CD4-positive, CD25-positive, alpha-beta regulatory T cell (primary cell): ENCODE results near the gene ELOVL7. TPM values are rescaled to one million over a fixed set of nuclear protein-coding genes. Genes with fewer than 3 reads are reported as not detected.

ENCODE experiments used
- ATAC-seq, 2 donors: fragments of 150-1000 bp; cut with Tn5 transposase; one replicate each; pipeline ENCODE4 v1.10.0; 2021; ENCODE audit warnings: low read depth in 2 of 2, moderate number of reproducible peaks in 2 of 2, moderate library complexity in 1 of 2
- DNase-seq, 3 donors: peaks; one replicate each; pipeline versions ENCODE4 v3.0.0 to v3.0.0-alpha.2; 2012 to 2022; ENCODE audit warnings: mixed read lengths in 1 of 3
- H3K27ac ChIP-seq: one replicate; pipeline ENCODE4 v1.7.0; 2013; ENCODE audit warnings: mild to moderate bottlenecking, low read length; ENCODE audit not compliant: insufficient read depth, poor library complexity, severe bottlenecking
- H3K27me3 ChIP-seq: one replicate; pipeline ENCODE4 v1.7.0; 2013; ENCODE audit warnings: low read length; ENCODE audit not compliant: control insufficient read depth, insufficient read depth
- H3K36me3 ChIP-seq: one replicate; pipeline ENCODE4 v1.7.0; 2013; ENCODE audit warnings: mild to moderate bottlenecking, low read length, moderate library complexity; ENCODE audit not compliant: control insufficient read depth, insufficient read depth
- H3K4me1 ChIP-seq: 2 replicates; pipeline ENCODE4 v1.7.0; 2013; ENCODE audit warnings: mild to moderate bottlenecking, low read length; ENCODE audit not compliant: insufficient read depth, control insufficient read depth, poor library complexity, severe bottlenecking
- H3K4me3 ChIP-seq: one replicate; pipeline ENCODE4 v1.7.0; 2013; ENCODE audit warnings: low read depth, mild to moderate bottlenecking, low read length, moderate library complexity
- H3K9me3 ChIP-seq, 2 experiments: 1 replicate in 1 of 2; 2 replicates in 1 of 2; pipeline ENCODE4 v1.7.0; 2013; ENCODE audit warnings: low read length in 2 of 2, mild to moderate bottlenecking in 1 of 2, moderate library complexity in 1 of 2; ENCODE audit not compliant: control insufficient read depth in 2 of 2
- H3K27ac Mint-ChIP-seq, 3 donors: one replicate each; pipeline ENCODE4 v1.8.0; 2020 to 2022; ENCODE audit warnings: mild to moderate bottlenecking in 3 of 3, mixed read lengths in 3 of 3, moderate library complexity in 2 of 3
- H3K27me3 Mint-ChIP-seq: one replicate; pipeline ENCODE4 v1.8.0; 2022; ENCODE audit warnings: mild to moderate bottlenecking, mixed read lengths
- H3K36me3 Mint-ChIP-seq: one replicate; pipeline ENCODE4 v1.8.0; 2020; ENCODE audit warnings: mixed read lengths
- H3K4me1 Mint-ChIP-seq, 4 donors: one replicate each; pipeline ENCODE4 v1.8.0; 2020 to 2022; ENCODE audit warnings: mixed read lengths in 4 of 4, mild to moderate bottlenecking in 1 of 4
- H3K4me3 Mint-ChIP-seq, 4 donors: one replicate each; pipeline ENCODE4 v1.8.0; 2020 to 2022; ENCODE audit warnings: mild to moderate bottlenecking in 4 of 4, mixed read lengths in 4 of 4, moderate library complexity in 3 of 4
- H3K9me3 Mint-ChIP-seq, 7 donors: one replicate each; pipeline ENCODE4 v1.8.0; 2020 to 2022; ENCODE audit warnings: mixed read lengths in 7 of 7, mild to moderate bottlenecking in 3 of 7, moderate library complexity in 2 of 7
- polyA plus RNA-seq, 4 donors: library from polyadenylated mRNA; unstranded; fragments of 300-500 nt; fragmentation: Illumina TruSeq; gene quantifications; one replicate each; pipeline ENCODE4 v1.2.3, GENCODE V29; 2021
- total RNA-seq: library from RNA; stranded (reverse); gene quantifications from one replicate; pipeline ENCODE4 v1.2.3, GENCODE V29; 2022

Gene ELOVL7
- 2.8 TPM for total RNA-seq
- polyA plus RNA-seq, result not detected

DNA sequence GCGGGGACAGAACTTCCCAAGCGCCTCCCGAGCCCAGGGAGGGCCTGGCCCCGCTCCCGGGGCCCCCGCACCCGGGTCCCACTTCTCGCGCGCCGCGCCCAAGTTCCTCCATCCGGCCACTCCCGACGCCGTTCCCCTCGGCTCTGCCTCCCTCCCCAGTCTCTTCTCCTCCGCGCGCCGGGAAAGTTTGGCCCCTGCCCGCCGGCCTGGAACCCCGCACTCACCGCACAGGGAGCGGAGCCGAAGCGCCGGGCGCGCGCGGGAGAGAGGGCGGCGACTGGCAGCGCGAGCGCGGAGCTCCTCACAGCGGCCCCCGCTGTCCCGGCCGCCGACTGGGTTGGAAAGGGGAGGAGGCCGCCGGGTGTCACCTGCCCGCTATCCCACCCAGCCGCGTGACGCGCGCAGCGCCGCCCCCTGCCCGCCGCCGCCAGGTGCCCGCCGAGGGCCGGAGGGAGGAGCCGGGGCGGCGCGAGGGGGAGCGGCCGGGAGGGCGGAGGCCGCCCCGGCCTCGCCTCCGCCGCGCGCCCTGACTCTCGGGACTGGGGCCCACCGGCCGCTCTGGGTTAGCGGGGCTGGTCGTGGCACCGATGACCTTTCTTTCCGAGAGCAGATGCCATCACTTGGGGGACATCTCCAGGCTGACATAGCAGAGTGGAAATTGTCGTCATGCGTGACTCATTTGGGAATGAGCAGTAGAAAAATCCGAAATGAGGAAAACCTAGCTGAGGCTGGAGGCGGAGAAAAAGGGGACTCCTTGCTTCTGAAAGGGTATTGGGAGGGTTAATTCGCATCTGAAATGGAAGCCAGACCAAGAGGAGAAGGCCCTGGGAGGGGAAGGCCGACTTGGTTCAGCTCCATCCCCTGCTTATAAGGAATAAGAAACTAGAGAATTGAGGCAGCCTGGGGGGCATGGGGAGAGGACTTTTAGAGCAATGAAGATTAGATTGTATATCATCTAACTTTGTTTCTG lies at the start of gene ELOVL7:
TSS of gene ELOVL7 (minus strand) at position 334 of the 970 bp plus-strand sequence. CDS start 56,872 bp downstream, outside the sequence.
- peaks cover 0 to 3% (median 0%) of the 10 kb centered on the region in 7 donors for H3K9me3 Mint-ChIP-seq
- Histone ChIP-seq H3K4me3 (peak within 1 kb of the TSS; percentile 32), H3K4me1 (no peaks in the 10 kb centered on the region), H3K27me3 (peaks cover 30% of the 10 kb centered on the region), H3K9me3 (no peaks in the 10 kb centered on the region), H3K27ac (no peak within 1 kb of the TSS), H3K36me3 (no peaks in the 10 kb centered on the region)
- H3K27ac Mint-ChIP-seq, result no peak within 1 kb of the TSS
- peak within 1 kb of the TSS; percentile 27 to 88 (median 80) for H3K4me3 Mint-ChIP-seq
- H3K36me3 Mint-ChIP-seq, result no peaks in the 10 kb centered on the region
- peaks cover 61% of the 10 kb centered on the region for H3K27me3 Mint-ChIP-seq
- H3K4me1 Mint-ChIP-seq, result peaks cover 0 to 12% (median 6%) of the 10 kb centered on the region in 4 donors
- DNase-seq (peak; percentile 4 to 39 (median 10)), ATAC-seq (peak in 1 of 2 donors; percentile 44)

DNA sequence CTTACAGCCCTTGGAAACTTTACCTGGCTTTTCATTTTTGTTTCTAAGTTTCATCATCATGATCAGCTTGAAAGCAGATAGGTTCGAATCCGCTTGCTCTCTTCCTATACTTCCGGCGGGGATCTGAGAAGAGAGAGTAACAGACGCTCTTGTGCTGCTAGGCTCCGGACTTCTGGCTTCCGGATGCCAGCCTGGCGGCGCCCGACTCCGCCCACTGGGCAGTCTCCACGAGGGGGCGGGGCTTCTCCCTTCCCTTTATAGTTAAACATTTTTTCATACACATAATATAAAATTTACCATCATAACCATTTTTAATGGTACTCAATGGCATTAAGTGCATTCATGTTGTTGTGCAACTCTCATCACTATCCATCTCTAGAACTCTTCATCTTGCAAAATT lies 49.5 kb upstream of the ELOVL7 start:
- Histone ChIP-seq H3K4me3 (no peak overlapping the region), H3K36me3 (peaks cover 7% of the 10 kb centered on the region), H3K27me3 (no peaks in the 10 kb centered on the region), H3K27ac (no peak overlapping the region), H3K4me1 (no peaks in the 10 kb centered on the region), H3K9me3 (no peaks in the 10 kb centered on the region)
- Mint-ChIP-seq H3K4me1 (no peaks in the 10 kb centered on the region), H3K27ac (no peak overlapping the region), H3K36me3 (peaks cover 55% of the 10 kb centered on the region), H3K27me3 (no peaks in the 10 kb centered on the region), H3K9me3 (peaks cover 0 to 2% (median 0%) of the 10 kb centered on the region in 7 donors), H3K4me3 (no peak overlapping the region)
- ATAC-seq, result no peak
- DNase-seq, result no peak

DNA sequence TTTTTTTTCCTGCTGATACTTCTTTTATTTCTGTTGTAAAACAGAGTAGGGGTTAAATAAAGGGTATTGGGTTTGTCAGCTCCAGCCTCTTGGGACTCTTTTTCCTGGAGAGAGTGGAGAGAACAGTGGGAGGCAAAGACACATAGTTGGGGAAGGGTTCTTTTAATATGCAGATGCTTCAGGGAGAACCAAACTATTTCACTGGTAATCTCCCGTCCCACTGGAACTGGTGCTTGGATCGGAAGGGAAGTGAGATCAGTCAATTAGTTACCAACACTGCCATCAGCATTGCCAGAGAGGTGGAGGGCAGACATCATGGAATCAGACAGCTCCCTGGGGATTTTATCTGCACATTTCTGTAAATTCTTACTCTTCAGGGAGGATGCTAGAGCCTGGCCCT lies 47.6 kb upstream of the ELOVL7 start:
- no peaks in the 10 kb centered on the region for H3K4me1 Mint-ChIP-seq
- H3K4me3 Mint-ChIP-seq, result no peak overlapping the region
- no peak overlapping the region for H3K4me3 ChIP-seq
- DNase-seq, result no peak
- no peaks in the 10 kb centered on the region for H3K27me3 ChIP-seq
- peaks cover under 1% of the 10 kb centered on the region for H3K36me3 ChIP-seq
- no peaks in the 10 kb centered on the region for H3K27me3 Mint-ChIP-seq
- no peaks in the 10 kb centered on the region for H3K9me3 Mint-ChIP-seq
- H3K4me1 ChIP-seq, result no peaks in the 10 kb centered on the region
- peaks cover 55% of the 10 kb centered on the region for H3K36me3 Mint-ChIP-seq
- no peak for ATAC-seq
- no peak overlapping the region for H3K27ac ChIP-seq
- no peaks in the 10 kb centered on the region for H3K9me3 ChIP-seq
- no peak overlapping the region for H3K27ac Mint-ChIP-seq

- peaks cover 0 to under 1% (median 0%) of the 10 kb centered on the region in 4 donors for H3K4me1 Mint-ChIP-seq
- Histone ChIP-seq H3K27me3 (no peaks in the 10 kb centered on the region), H3K9me3 (no peaks in the 10 kb centered on the region), H3K4me3 (no peak overlapping the region), H3K36me3 (peaks cover 5% of the 10 kb centered on the region), H3K4me1 (no peaks in the 10 kb centered on the region), H3K27ac (no peak overlapping the region)
- peaks cover 32% of the 10 kb centered on the region for H3K36me3 Mint-ChIP-seq
- no peak overlapping the region for H3K4me3 Mint-ChIP-seq
- no peaks in the 10 kb centered on the region for H3K27me3 Mint-ChIP-seq
- no peak overlapping the region for H3K27ac Mint-ChIP-seq
- ATAC-seq (no peak), DNase-seq (no peak)
- H3K9me3 Mint-ChIP-seq, result no peaks in the 10 kb centered on the region
These were observed 44.4 kb upstream of the ELOVL7 start for GRCh38 chr5:60888359-60889061.

GRCh38 chr5:60887746-60888145 lies 43.7 kb upstream of the ELOVL7 start:
- no peaks in the 10 kb centered on the region for H3K27me3 Mint-ChIP-seq
- H3K27ac Mint-ChIP-seq, result no peak overlapping the region
- H3K27ac ChIP-seq, result no peak overlapping the region
- H3K4me1 Mint-ChIP-seq, result peaks cover 0 to 6% (median 0%) of the 10 kb centered on the region in 4 donors
- H3K9me3 Mint-ChIP-seq, result peaks cover 0 to 2% (median 0%) of the 10 kb centered on the region in 7 donors
- no peak for DNase-seq
- no peaks in the 10 kb centered on the region for H3K4me1 ChIP-seq
- no peak overlapping the region for H3K4me3 Mint-ChIP-seq
- H3K36me3 Mint-ChIP-seq, result peaks cover 26% of the 10 kb centered on the region
- ATAC-seq, result no peak
- no peaks in the 10 kb centered on the region for H3K9me3 ChIP-seq
- H3K4me3 ChIP-seq, result no peak overlapping the region
- no peaks in the 10 kb centered on the region for H3K27me3 ChIP-seq
- H3K36me3 ChIP-seq, result peaks cover 5% of the 10 kb centered on the region

DNA sequence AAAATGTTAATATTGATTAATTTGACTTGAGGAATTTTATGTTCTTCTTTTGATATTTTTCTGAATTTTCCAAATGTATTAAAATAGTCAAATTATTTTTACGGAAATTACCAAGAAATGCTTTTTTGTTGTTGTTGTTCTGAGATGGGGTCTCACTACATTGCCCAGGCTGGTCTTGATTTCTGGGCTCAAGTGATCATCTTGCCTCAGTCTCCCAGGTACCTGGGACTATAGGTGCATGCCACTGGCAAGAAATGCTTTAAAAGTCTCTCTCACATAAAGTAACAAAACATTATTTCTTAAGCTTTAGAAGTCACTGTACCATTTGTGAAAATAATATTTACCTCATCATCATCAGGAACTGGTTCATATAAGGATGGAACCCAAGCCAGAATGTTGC lies 43.0 kb upstream of the ELOVL7 start:
- ATAC-seq (no peak), DNase-seq (no peak)
- Histone ChIP-seq H3K4me3 (no peak overlapping the region), H3K36me3 (peaks cover 5% of the 10 kb centered on the region), H3K27me3 (no peaks in the 10 kb centered on the region), H3K9me3 (no peaks in the 10 kb centered on the region), H3K27ac (no peak overlapping the region), H3K4me1 (no peaks in the 10 kb centered on the region)
- Mint-ChIP-seq H3K4me1 (peaks cover 0 to 6% (median 0%) of the 10 kb centered on the region in 4 donors), H3K27me3 (no peaks in the 10 kb centered on the region), H3K27ac (no peak overlapping the region), H3K4me3 (no peak overlapping the region), H3K9me3 (peaks cover 0 to 2% (median 0%) of the 10 kb centered on the region in 7 donors), H3K36me3 (peaks cover 30% of the 10 kb centered on the region)

DNA sequence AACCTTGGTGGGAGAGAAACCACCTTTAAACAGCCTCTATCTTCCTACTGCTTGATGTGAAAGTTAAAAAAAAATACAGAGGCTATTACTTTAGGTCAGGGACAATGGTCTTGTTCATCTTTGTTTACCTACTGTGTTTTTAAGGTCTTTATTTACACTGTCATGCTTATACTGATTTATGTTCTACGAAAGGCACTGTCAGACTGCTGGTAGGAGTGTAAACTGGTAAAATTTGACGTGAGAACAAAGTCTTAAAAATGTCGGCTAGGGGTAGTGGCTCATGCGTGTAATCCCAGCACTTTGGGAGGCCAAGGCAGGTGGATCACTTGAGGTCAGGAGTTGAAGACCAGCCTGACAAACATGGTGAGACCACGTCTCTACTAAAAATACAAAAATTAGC lies 42.1 kb upstream of the ELOVL7 start:
- Mint-ChIP-seq H3K36me3 (peaks cover 27% of the 10 kb centered on the region), H3K27me3 (no peaks in the 10 kb centered on the region), H3K4me1 (peaks cover 0 to 6% (median 0%) of the 10 kb centered on the region in 4 donors), H3K4me3 (no peak overlapping the region), H3K27ac (no peak overlapping the region), H3K9me3 (peaks cover 0 to 2% (median 0%) of the 10 kb centered on the region in 7 donors)
- no peak for ATAC-seq
- H3K36me3 ChIP-seq, result peaks cover 5% of the 10 kb centered on the region
- no peak overlapping the region for H3K27ac ChIP-seq
- no peaks in the 10 kb centered on the region for H3K4me1 ChIP-seq
- H3K9me3 ChIP-seq, result no peaks in the 10 kb centered on the region
- H3K27me3 ChIP-seq, result no peaks in the 10 kb centered on the region
- DNase-seq, result no peak
- no peak overlapping the region for H3K4me3 ChIP-seq
